Mesothelial cell of epicardium (in vitro differentiated cells): ENCODE data around the gene ZDHHC9. TPM values are rescaled to one million over a fixed set of nuclear protein-coding genes. Genes with fewer than 3 reads are reported as not detected.

Experiments used
- DNase-seq, 2 experiments: peaks; one replicate each; pipeline ENCODE4 v3.0.0; 2021; ENCODE audit warnings: low spot score in 2 of 2; ENCODE audit not compliant: unreplicated experiment in 2 of 2
- H3K27ac Mint-ChIP-seq: 2 replicates; pipeline ENCODE4 v1.8.0; 2021; ENCODE audit warnings: mixed read lengths
- H3K27me3 Mint-ChIP-seq: 2 replicates; pipeline ENCODE4 v1.8.0; 2021; ENCODE audit warnings: low read depth, mixed read lengths
- H3K36me3 Mint-ChIP-seq: 2 replicates; pipeline ENCODE4 v1.8.0; 2021; ENCODE audit warnings: mixed read lengths
- H3K4me1 Mint-ChIP-seq: 2 replicates; pipeline ENCODE4 v1.8.0; 2021; ENCODE audit warnings: mixed read lengths
- H3K4me3 Mint-ChIP-seq: 2 replicates; pipeline ENCODE4 v1.8.0; 2021; ENCODE audit warnings: mild to moderate bottlenecking, moderate library complexity, mixed read lengths
- H3K9me3 Mint-ChIP-seq: 2 replicates; pipeline ENCODE4 v1.8.0; 2021; ENCODE audit warnings: mixed read lengths
- total RNA-seq: library from RNA; stranded (reverse); gene quantifications from 3 replicates; pipeline ENCODE4 v1.2.1, GENCODE V29; 2021
- TF ChIP-seq, protein P1 (sequence below): fragments of 200-600 bp; sonication (generic); IDR thresholded peaks from one replicate; pipeline ENCODE4 v1.5.0; 2021; ENCODE audit warnings: antibody characterized with exemption; ENCODE audit not compliant: unreplicated experiment

ZDHHC9 gene
- total RNA-seq, 1 donor from 2014 or later = 30.2 TPM

DNA sequence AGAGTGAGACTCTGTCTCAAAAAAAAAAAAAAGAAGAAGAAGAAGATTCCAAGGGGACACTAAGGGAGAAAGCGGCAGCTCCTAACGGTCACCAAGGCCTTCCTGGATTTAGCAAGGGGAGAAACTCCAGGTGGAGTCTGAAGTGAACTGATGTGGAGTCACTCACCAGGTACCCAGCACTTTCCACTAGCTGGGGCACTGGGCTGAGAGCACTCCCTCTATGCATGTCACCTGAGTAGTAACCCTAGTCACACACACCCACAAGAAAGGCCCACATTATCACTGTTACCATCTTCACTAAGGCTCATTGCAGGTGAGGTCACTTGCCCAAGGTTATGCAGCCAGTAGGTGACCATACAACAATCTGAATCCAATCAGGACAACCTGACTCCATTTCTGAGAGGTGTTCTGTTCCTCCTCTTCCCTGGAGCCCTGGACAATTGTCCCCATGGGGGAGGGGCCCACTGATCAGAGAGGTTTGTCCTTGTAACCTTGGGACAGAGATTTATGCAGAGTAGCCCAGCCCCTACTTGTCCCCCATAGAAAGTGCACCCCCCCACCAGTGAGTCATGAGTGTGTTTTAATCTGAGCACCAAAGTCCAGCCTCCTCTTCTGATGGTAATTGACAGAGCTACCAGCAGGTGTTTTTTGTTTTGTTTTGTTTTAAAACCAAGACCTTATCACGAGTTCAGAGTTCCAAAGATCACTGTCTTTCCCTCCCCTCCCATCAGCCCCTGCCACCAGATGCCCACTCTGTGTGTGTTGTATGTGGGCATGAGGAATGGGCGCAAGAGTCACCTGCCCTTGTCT is 69.8 kb downstream of the ZDHHC9 start:
- H3K9me3 Mint-ChIP-seq = no peaks in the 10 kb centered on the region
- no peaks in the 10 kb centered on the region for H3K36me3 Mint-ChIP-seq
- H3K27me3 Mint-ChIP-seq = no peaks in the 10 kb centered on the region
- H3K4me3 Mint-ChIP-seq = no peak overlapping the region
- TF ChIP-seq, protein P1, sequence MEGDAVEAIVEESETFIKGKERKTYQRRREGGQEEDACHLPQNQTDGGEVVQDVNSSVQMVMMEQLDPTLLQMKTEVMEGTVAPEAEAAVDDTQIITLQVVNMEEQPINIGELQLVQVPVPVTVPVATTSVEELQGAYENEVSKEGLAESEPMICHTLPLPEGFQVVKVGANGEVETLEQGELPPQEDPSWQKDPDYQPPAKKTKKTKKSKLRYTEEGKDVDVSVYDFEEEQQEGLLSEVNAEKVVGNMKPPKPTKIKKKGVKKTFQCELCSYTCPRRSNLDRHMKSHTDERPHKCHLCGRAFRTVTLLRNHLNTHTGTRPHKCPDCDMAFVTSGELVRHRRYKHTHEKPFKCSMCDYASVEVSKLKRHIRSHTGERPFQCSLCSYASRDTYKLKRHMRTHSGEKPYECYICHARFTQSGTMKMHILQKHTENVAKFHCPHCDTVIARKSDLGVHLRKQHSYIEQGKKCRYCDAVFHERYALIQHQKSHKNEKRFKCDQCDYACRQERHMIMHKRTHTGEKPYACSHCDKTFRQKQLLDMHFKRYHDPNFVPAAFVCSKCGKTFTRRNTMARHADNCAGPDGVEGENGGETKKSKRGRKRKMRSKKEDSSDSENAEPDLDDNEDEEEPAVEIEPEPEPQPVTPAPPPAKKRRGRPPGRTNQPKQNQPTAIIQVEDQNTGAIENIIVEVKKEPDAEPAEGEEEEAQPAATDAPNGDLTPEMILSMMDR = no peak
- H3K27ac Mint-ChIP-seq = no peak overlapping the region
- DNase-seq = no peak
- no peaks in the 10 kb centered on the region for H3K4me1 Mint-ChIP-seq

DNA sequence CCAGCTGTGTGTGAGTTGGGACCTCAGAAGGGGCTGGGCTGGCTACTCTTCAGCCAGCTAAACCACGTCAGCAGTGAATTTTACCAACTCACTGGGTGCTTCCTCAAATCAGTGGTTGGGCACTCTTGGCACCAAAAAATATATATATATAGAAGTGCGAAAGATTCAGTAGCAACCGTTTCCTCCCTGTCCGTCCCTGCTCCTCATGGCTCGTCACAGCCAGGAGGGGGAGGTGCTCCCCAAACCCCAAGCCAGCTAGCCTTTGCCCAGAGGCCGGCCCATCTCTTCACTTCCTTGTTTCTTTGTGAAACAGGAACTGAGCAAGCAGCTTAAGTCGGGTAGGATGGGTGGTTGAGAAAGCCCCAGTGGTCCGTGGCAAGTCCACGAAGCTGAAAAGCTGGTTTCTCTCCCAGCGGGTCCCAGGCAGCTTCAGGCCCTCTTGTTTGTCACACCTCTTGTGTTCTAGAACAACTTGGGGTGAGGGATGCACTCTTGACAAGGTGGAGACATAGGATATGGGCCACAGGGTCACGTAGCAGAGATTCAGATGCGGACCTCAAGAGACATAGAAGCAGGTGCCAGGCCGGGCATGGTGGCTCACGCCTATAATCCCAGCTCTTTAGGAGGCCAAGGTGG is 70.8 kb downstream of the ZDHHC9 start:
- DNase-seq = no peak
- no peak overlapping the region for H3K27ac Mint-ChIP-seq
- H3K9me3 Mint-ChIP-seq = no peaks in the 10 kb centered on the region
- no peak overlapping the region for H3K4me3 Mint-ChIP-seq
- H3K27me3 Mint-ChIP-seq = no peaks in the 10 kb centered on the region
- TF ChIP-seq, protein P1 = no peak
- no peaks in the 10 kb centered on the region for H3K4me1 Mint-ChIP-seq
- H3K36me3 Mint-ChIP-seq = no peaks in the 10 kb centered on the region

DNA sequence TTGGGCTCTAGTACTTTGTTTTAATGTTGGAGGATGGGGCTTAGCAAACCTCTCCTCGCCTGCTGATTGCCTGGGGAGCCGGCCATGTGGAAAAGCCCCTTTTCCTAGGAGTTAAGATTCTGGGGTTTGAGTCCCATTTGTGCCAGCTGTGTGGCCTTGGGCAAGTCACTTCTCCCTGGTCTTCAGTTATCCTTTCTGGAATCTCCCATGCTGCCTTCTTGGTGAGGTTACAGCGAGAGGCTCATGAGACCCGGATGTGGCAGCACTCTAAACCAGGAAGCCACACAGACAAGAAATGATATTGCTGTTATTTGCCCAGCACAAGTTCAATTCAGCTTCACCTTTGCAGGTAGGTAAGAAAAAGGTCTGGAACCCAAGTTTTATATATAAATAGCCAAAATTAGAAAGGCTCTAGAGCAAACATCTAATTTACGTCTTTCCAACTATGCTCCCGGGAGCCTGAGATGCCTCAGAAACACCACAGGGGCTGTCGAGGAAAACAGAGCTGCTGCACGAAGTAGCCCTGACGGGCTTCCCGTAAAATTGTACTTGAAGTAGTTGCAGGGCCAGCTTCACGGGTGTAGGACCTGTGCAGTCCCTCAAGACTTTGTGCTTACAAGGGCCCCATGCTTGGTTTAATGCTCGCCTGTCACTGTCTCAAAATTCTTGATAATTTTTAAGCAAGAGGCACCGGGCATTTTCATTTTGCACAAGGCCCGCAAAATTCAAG is 72.3 kb downstream of the ZDHHC9 start:
- Mint-ChIP-seq H3K36me3 (peaks cover 2% of the 10 kb centered on the region), H3K4me3 (no peak overlapping the region), H3K4me1 (no peaks in the 10 kb centered on the region), H3K9me3 (peaks cover 3% of the 10 kb centered on the region), H3K27ac (no peak overlapping the region), H3K27me3 (no peaks in the 10 kb centered on the region)
- DNase-seq = no peak
- TF ChIP-seq, protein P1 = no peak

DNA sequence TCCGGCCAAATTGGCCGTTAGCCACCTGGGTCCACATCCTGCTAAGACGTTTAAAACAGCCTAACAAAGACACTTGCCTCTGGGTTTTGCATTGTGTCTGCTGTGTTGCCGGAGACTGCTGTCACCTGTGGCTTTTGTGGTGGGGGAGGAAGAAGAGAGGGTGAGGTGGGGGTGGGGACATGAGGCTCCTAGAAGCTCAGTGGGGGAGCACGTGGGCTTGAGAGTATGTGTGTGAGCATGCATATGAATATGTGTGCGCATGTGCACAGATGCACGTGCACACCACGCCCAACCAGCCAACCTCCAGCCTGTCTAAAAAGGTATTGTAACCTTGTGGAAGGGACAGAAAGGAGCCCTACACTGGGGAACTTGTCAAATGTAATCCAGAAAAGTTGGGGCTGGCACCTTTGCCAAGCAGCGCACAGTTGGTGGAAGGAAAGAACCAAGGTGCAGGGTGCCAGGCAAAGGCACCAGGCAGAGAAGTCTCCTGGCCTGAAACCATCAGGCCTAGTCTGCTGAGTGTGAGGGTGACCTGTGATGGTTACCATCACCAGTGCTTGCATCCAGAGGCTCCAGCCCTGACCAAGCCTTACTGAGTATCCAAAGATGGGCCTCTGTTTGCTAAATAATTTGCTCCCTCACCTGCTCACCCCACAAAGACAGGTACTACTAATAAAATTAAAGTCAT is 74.1 kb downstream of the ZDHHC9 start:
- Mint-ChIP-seq H3K27me3 (no peaks in the 10 kb centered on the region), H3K4me3 (no peak overlapping the region), H3K9me3 (peaks cover 6% of the 10 kb centered on the region), H3K27ac (no peak overlapping the region), H3K36me3 (peaks cover 2% of the 10 kb centered on the region), H3K4me1 (no peaks in the 10 kb centered on the region)
- no peak for DNase-seq
- TF ChIP-seq, protein P1 = no peak

DNA sequence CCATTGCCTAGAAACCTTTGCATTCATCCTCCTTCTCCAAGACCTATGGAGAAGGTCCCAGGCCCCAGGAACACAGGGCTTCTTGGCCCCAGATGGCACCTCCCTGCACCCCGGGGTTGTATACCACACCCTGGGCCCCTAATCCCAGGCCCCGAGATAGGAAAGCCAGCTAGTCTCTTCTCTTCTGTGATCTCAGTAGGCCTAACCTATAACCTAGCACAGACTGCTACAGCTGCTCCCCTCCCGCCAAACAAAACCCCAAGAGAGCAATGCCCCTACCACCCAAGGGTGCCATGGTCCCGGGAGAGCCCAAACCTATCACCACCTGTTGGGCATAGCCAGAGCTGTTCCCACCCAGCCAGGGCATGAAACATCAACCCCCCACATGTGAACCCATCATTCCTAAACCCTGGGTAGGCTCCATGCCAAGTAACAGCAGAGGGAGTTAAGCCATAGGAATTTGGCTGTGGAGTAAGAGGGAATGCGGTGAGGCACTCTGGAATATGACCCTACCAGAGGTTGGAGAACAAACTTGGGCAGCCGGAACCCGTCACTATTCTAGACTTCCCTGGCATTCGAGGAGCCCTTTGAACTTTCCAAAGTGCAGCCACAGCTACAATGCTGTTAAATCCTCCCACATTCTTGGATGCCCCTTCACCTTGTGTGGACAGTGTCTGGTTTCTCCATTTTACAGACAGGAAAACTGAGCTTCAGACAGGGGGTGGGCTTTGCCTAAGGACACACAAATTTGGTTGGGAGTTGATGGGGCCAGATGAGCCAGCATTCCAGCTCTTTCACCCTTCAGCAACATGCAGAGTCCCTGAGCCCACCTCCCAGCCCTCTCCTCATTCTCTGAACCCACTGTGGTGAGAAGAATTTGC is 74.9 kb downstream of the ZDHHC9 start:
- H3K36me3 Mint-ChIP-seq = peaks cover 2% of the 10 kb centered on the region
- no peaks in the 10 kb centered on the region for H3K4me1 Mint-ChIP-seq
- no peak overlapping the region for H3K27ac Mint-ChIP-seq
- H3K27me3 Mint-ChIP-seq = no peaks in the 10 kb centered on the region
- H3K4me3 Mint-ChIP-seq = no peak overlapping the region
- peaks cover 9% of the 10 kb centered on the region for H3K9me3 Mint-ChIP-seq
- TF ChIP-seq, protein P1 = no peak
- DNase-seq = no peak
